NAMALWA (cell line): Measurements from ENCODE around the gene PIP4K2A.
A peak's percentile ranks its signal among the peaks of the same experiment; 100 is the strongest.
"Not testable (repeated sequence)": the region's sequence is repeated elsewhere in the genome, so short reads cannot be mapped to it uniquely, and the experiment has no call there.

ENCODE experiments used
- DNase-seq: peaks from one replicate; pipeline ENCODE4 v3.0.0-alpha.2; 2015; ENCODE audit warnings: low spot score

The PIP4K2A gene

DNA sequence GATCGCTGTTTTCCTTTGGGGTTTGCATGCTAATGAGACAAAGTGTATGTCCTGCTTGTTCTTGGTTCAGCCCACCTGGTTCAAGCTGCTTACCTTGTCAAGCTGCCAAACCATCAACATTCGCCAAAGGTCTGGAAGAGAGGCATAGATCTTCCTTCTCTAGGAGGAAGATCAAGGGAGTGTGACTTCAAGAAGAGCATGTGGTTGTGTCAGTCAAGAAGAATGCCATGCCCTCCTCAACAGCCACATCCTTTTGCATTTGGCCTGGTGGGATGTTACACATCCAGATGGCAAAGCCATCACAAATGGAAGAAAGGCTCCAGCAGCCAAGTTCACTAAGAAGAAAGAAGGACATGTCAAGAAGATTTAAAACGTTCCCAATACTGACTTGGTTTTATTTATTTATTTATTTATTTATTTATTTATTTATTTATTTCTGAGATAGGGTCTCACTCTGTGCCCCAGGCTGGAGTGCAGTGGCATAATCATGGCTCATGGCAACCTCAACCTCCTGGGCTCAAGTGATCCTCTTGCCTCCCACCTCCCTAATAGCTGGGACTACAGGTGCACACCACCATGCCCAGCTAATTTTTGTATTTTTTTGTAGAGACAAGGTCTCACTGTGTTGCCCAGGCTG is 5.1 kb upstream of the PIP4K2A start:
- no peak for DNase-seq

DNA sequence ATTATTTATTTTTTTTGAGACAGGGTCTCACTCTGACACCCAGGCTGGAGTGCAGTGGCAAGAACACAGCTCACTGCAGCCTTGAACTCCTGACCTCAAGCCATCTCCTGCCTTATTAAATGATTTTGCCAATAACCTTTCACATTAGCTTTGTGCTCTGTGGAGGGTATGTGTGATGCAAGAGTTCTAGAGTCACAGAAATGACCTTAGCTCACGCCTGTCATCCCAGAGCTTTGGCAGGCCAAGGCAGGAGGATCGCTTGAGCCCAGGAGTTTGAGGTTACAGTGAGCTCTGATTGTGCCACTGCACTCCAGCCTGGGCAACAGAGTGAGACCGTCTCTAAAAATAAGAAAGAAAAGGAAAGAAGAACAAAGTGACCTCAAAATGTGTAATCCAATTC is 4.3 kb upstream of the PIP4K2A start:
- DNase-seq = not testable (repeated sequence)

DNA sequence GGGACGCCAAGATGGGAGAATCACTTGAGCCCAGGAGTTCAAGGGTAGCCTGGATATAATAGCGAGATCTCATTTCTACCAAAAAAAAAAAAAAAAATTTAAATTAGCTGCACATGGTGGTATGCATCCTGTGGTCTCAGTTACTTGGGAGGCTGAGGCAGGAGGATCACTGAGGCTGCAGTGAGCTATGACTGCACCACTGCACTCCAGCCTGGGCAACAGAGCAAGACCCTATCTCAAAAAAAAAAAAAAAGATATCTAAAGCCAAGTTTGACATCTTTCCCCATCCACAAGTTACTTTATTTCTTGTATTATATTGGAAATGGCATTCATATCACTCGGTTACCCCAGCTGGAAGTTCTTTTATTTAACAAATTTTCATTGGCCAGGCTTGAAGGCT is 3.4 kb upstream of the PIP4K2A start:
- DNase-seq = no peak

DNA sequence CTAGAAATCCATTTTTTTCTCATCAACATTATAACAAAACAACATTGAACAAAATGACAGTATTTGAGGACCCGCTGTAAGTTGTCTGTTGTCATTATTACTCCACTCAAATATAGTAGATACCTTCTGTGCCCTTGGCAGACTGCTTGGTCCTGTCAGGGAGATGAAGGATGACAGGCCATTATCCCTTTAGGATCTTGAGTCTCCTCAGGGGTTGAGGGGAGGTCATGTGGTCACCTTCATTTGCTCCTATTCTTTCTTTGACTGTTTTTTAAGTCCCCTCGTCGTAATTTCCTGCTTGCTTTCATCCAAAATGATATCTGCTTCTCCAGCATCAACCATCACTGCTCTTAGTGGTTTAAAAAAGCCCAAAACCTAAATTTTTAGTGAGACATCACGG is 2.6 kb upstream of the PIP4K2A start:
- DNase-seq = no peak

DNA sequence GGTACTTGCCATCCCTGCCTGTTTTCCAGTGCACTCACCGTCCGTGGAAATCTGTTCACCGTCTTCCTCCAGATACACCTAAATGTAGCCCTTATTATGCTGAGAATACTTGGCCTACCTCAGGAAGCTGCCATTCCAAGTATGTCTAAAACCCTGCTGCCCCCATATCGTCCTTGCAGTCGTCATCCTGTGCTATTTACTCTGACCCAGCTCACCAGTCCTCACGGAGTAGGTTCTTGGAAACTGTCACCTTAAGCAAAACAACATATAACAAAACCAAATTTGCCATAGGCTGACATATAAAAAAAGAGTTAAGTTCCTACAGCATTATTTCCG is 880 bp upstream of the PIP4K2A start:
- DNase-seq = no peak

DNA sequence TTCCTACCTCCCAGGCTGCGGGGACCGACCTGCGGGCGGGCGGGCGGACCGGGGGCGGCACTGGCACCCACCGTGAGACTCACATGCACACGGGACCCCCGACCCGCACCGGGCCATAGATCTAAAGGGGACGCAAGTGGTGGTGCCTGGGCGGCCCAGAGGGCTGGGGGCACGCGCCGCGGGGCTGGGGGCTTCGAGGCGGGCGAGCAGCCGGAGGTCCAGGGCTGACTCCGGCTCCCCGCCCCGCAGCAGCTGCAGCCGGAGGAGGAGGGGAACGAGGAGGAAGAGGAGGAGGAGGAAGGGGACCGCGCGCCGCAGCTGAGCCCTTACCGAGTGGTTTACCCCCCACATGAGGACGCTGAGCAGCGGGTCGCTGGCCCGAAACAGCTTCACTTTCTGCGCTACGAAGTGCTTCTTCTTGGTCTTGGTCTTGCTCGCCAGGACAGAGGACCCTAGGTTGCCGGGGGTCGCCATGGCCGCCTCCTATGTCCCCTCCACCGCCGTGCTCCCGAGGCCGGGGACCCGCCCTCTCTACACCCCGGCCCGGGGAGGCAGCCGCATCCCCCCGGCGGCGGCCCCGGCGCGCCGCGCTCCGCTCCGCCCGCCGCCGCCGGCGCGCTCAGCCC is 412 bp downstream of the PIP4K2A start:
- DNase-seq = peak; percentile 60

DNA sequence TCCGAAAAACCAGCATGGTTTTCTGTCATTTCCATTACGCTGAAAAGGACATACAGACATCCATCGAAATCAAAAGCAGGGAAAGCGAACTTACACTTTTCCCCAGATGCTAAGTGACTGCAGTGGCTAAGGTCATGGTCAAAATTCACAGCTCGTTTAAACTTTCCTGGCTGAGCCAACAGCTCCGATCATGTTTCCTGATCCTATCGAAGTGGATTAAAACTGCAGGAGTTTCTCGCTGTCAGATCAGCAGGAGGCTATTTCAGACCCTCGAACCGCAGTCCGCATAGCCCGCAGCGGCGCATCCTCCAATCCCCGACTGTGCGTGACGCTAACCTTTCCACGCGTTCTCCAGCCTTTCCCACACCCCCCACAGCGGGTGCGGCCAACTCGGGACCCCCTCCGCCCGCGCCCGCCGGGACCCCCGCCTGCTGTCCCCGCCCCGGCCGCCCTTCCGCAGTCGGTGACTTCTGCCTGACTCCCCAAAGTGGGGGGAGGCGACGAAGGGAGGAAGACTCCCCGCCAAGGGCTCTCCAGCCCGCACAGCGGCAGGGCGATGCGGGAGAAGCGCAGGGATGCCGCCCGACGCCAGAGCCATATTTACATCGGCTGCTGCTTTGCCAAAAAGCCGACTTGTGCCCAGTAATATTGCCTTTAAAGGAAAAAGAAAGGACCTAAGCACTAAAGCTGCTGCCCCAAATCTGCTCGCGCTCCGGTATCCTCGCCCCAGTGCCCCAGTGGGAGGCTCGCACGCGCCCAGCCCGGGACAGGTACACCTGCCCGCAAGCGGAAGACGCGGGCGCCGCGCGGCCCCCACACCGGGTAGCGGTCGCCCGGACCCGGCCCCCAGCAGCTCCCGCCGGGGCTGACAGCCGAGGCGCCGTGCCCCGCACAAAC is 1.2 kb downstream of the PIP4K2A start:
- DNase-seq = peak; percentile 25

DNA sequence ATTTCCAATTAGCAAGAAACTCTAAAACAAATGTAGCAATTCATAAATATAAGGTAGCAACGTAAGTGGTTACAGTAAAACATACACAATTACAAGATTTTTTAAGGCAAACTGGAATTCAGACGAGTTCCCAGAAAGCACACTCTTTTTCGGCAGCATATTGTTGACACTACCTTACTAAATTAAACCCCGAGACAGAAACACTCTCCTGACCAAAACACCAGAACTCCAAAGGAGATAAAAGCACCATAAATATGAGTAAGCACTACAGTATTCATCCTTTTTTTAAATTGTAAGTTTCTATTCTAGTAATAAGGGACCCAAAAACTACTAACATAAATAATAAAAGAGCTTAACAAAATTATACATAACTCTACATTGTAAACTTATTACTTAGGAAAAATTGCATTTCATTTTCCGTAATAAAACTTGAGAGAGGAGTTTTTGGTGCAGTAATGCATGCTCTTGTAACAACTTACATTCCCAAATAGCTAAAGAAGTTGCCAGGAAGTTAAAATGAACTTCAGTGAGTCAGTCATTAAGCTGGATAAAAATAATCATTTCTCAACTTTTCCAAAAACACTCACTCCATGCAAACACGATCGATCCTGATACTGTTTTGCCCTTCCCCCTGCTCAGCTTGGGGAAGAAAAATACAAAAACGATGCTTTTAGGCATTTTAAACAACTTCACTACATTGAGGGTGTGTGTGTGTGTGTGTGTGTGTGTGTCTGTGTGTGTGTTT is 2.0 kb downstream of the PIP4K2A start:
- peak; percentile 10 for DNase-seq

DNA sequence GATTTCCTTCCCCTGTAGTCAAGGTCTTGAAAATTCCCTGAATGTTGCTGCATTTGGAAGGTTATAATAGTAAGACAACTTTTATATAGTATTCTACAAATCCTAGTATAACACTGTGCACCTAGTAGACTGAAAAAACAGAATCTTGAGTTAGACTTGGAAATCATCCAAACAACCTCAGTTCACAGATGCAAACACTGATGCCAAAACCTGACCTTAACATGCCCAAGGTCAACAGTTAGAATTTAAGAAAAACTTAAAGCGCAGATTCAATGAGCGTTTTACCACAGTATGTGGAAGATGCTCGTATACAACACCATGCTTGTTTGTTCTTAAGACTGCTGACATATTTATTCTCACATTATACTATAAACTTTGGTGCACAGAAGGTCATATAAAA is 3.0 kb downstream of the PIP4K2A start:
- DNase-seq = no peak

DNA sequence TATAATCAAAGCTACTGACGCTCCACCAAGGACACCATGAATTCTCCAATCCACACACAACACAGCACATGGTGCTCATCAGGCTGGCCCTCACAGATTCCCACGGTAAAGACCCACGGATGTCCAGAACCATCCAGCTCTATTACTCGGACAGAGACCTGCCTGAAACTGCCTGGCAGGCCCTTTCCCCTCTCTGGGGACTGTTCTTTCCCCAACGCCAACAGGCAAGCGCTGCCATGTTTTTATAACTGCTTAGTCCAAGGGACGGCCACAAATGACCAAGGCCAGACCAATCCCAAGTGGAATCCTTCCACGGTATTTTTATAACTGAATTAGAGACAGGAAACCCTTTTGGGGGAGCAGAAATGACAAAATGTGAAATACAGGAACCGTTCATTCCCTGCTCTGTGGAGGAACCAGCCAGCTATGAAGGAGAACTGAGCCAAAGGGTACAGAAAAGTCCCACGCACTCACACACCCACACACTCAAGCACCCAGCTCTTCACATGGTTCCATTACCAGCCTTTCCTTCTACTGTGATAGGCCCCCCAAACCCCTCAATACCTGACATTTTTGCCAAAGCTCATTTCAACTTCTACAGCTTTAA is 4.1 kb downstream of the PIP4K2A start:
- DNase-seq = peak; percentile 16

DNA sequence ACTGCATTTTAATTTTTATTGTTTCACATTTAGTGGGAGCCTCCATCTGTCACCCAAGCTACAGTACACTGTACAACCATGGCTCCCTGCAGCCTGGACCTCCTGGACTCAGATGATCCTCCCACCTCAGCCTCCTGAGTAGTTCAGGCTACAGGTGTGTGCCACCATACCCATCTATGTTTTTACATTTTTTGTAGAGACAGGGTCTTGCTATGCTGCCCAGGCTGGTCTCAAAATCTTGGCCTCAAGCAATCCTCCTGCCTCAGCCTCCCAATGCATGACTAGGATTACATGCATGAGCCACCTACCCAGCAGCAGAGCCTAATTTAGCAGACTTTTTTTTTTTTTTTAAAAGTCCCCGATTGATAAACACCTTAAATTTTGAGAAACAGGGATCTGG is 5.6 kb downstream of the PIP4K2A start:
- no peak for DNase-seq

DNA sequence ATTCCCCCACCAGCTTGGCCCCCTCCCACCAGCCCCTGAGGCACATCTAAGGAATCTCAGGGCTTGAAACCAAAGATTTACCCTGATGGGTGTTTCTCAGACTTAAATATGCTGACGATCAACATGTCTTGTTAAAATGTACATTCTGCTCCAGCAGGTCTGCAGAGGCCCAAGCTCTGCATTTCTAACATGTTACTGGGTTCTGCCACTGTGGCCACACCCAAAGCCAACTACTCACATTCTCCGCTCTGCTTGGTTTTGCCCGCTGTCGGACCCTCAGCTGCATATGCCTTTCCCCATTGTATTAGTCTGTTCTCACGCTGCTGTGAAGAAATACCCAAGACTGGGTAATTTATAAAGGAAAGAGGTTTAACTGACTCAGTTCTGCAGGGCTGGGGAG is 8.9 kb downstream of the PIP4K2A start:
- no peak for DNase-seq

DNA sequence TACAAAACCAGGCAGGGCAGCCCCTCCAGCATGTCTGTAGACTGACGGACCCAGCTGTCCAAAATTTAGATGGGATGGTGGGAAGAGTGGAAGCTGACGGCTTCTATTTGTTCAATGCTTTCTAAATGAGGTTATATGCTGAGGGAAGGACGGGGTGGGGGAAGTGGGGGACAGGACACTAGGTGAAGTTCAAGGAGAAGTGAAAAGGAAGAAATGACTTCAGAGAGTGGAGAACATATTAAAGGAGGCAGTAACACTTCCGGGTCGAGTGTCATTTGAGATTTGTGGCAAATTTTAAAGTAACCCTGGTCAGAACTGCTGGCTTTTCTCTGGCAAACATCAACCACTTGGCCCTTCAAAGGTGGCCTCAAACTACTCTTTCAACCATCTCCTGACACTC is 9.4 kb downstream of the PIP4K2A start:
- DNase-seq = no peak

DNA sequence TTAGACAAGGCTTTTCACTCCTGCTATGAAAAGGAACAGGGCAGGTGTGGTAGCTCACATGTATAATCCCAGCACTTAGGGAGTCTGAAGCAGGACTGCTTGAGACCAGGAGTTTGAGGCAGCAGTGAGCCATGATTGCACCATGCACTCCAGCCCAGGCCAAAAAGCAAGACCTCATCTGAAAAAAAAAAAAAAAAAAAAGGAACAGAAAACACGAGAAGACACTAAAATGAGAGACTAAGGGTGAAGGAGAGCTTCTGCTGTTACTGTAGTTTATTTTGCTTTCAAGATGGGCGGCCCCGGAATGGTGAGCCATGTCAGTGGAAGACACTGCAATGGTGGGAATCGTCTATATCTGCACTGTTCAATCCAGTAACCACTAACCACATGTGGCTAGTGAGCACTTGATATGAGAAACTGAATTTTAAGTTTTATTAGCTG is 9.9 kb downstream of the PIP4K2A start:
- DNase-seq = no peak

DNA sequence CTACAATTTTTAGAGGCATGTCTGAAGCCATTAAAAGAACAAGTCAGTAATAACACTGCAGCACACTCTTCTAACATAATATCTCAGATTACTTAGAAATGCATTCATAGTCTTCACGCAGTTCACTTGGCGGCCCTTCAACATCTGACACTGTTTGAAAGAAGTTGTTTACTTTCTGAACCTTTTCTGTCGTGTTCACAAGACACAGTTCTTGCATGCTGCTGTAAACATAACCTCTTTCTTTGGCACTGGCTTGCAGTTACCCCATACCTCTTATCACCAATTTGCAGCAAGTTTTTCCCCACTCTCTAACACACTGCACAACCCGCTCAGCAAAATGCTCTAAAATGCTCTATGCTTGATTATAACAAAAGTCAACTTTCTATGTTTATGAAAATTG is 12.0 kb downstream of the PIP4K2A start:
- DNase-seq = no peak

DNA sequence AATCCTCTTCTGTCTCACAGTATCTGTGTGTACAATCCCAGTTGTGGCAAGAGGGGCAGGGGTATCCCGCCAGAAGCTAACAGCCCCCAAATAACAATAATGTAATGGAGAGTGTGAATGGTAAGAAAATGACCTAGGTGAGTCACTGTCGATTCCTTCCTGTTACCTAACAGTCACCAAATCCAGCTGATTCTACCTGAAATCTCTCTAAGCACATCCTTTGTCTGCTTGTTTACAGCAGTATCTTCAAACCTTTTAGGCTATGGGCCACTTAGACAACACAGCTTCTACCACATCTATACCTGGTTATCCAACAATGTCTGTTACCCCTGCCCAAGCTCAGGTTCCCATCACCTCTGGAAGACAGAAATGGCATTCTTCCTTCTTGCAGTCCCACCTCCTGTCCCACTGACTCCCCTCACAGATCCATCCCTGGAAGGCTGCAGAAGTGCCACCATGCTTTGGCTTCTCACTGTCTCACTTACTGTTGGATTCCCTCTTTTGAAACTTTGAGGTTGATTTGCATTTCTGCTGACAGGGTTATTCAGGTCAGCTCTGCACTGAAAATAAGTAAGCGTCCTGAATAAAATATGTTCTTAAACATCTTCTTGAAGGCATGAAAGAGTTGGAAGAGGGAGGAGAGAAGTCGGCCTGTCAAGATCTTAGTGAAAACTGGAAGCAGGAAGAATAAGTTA is 13.1 kb downstream of the PIP4K2A start:
- DNase-seq = no peak

DNA sequence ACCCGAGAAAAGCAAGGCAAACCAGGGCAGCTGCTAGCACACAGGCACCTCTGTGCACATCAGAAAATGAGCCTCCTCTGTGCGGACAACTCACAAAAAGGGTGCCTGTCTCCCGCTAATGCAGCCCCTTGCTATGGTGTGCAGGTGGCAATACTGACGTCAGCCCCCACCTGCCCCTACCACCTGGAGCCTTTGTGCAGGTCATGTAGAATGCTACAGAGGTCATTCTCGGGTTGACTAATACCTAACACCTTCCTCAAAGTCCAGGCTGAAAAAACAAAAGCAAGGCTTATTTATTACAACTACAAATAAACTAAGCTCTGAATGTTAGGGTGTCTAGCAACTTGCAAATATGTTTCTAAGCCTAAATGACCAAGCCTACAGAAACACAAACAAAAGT is 13.9 kb downstream of the PIP4K2A start:
- DNase-seq = no peak

DNA sequence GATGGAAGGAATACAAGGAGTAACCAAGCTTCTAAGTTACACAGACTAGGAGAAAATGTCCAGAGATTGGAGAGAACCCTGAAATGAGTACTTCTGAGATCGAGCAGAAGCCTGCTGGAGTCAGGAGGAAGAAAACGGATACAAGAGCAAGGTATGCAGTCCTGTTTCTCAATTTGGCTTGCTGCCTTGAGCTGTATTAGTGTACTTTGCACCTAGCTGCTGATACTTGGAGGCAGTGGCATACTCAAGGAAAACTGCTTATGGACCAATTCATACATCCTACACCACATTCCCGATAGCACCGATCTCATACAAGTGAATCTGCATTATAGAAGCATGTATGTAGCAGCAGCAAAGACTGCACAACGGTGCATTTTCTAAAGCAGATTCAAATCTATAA is 14.4 kb downstream of the PIP4K2A start:
- DNase-seq = no peak

DNA sequence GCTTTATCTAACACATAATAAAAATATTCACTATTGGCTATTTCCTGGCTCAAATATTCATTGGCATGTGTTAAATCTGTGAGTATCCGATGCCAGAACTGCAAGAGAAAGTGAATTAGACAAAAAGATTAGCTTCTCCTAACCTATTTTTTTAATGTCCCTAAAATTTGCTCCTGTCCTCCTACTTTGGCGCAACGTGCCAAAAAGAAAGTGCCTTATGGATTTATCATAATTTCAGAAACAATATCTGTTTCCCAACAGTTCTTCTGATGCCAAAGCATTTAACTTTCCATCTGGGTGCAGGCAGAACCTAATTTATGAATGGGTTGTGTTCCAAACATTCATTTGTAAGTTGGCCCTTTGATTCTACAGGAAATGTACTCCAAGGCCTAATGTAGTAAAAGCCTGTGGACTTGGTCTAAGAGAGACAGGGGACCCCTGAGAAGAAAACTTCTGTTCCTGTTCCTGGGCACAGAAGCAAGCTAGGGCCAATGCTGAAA is 15.4 kb downstream of the PIP4K2A start:
- DNase-seq = no peak

DNA sequence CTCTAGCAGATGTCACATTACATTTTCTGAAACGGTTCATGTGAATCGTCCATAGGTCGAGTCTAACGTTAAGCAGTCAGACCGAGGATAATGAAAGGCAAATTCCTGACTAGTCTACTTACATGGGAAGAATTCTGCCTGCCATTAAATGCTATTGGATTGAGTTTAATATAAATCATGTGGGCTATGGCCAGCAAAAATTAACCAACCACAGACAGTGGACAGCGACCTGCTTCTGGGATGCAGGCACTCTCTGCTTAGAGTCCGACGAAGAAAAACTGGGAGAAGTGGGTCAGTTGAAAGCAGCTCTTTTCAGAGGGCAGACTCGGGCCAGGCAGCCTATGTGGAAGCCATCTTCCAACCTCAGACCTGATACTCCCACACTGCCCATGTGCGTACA is 16.6 kb downstream of the PIP4K2A start:
- DNase-seq = no peak

DNA sequence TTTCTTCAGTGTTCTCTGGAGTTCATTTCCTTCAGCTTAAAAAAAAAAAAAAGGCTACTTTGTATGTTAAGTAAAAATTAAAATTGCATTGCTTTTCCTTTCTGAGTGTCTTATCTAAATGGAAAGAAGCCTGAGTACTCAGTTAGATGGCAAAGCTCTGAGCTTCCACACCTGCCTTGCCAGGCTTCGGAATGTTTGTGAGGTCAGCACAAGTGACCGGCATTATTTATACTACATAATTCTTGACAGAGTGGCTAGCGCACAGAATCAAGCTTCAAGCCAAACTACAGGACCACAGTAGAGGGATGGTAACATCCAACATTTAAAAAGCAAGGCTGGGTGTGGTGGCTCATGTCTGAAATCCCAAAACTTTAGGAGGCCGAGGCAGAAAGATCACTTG is 17.3 kb downstream of the PIP4K2A start:
- DNase-seq = no peak
